Ammon's horn (tissue), 1 donor: ENCODE results near the gene AFF2.

Experiments used
- DNase-seq: peaks from one replicate; pipeline ENCODE4 v3.0.0-alpha.2; 2016; ENCODE audit warnings: low spot score

The AFF2 gene

DNA sequence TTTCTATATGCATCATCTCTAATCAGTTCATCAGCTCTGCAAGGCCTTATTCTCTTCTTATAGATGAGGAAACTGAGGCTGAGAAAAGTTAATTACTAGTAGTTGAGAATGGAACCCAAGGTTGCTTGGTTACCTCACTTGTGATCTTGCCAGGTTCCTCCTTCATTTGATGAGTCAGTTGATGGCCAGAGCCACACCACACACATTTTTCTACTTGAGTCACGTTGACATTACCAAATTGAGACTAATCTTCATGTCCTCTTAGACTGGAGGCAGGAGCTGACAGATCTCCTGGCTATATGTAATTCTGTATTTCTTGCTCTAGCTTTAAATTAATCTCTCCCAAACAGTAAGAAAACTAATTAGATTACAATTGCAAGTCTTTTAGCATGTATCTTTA lies 428.4 kb downstream of the AFF2 start:
- DNase-seq, result no peak

GRCh38 chrX:148929686-148930085 lies 429.3 kb downstream of the AFF2 start:
- DNase-seq, result no peak

DNA sequence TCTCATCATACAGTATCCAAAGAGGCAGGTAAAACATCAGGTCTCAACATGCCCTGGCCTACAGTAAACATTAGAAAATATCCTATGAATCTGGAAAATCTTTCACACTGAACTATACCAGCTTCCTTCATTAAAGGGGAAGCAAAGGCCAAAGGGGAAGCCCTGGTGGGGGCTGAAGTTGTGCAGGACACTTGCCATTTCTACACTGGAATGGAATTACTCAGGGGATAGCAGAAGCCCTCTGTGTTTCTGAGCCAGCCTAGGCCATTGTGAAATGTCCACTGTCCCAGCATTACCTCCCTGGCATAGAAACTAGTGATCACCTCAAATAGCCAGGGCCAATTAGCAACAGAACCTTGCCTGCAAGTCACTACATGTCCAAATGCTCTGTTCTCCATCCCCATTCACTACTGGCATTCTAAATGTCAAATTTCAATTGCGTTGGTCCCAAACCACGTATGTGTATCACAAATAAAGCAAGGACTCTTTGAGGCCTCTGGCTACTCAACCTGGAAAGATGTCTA lies 429.9 kb downstream of the AFF2 start:
- no peak for DNase-seq

DNA sequence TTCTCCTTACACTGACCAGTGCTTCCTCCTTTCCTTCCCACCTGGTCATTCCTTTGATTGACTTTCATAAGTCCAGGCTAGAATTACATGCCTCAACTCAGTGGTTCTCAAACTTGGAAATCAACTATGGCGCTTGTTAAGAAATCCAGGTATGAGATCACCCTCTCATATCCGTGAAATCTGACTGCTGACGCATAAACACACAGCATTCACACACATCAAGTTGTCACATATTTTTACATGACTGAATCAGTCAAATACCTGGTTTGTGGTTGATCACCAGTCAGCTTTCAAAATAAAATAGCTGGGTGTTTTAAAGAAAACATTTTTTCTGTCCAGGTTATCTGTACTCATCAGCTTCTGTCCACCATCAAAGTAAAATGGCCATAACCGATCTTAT lies 433.5 kb downstream of the AFF2 start:
- DNase-seq, result no peak

DNA sequence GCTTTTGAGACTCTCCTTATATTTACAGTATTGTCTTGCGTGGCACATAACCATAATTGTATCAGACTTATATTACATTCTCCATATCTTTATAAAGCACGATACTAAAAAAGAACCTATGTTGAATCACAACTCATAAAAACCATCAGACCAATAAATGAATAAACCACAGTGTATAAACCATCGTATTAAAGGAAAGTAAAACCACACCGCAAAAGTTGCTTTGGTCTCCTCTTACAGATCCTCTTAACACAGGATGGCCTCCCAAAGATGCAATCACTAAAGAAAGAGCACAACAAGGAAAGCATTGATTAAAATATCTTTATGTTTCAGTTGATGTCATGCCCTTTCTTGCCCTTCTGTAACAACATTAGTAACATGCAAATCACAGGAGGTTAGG lies 437.9 kb downstream of the AFF2 start:
- DNase-seq, result no peak

DNA sequence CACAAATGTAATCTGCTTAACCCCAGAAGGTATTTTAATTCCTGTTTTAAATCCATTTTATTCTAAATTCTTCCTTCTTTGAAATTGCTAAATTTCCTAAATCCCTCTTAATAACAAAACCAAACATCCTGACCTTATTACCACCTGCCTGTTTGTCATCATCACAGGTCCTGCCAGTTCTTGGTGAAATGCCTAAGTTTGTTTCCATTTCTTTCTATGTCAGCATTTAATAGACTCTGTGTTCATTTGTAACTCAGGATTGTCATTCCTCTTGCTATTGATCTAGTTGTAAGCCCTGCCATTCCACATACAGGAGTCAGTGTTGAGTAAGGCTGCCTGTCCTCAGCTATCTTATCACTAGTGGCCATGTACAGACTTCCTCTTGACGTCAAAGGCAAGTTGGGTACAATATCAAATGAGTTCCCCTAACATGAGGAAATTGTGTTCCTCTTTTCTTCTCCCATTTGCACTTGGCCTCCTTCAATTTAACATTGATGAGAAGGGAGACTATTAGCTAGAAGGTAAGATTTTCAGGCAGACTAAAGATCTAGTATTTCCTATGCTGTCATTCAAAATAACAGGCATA lies 440.1 kb downstream of the AFF2 start:
- no peak for DNase-seq

GRCh38 chrX:148942754-148943153 lies 442.3 kb downstream of the AFF2 start:
- no peak for DNase-seq

- DNase-seq, result no peak
Measured at GRCh38 chrX:148947399-148947975, 447.1 kb downstream of the AFF2 start.

DNA sequence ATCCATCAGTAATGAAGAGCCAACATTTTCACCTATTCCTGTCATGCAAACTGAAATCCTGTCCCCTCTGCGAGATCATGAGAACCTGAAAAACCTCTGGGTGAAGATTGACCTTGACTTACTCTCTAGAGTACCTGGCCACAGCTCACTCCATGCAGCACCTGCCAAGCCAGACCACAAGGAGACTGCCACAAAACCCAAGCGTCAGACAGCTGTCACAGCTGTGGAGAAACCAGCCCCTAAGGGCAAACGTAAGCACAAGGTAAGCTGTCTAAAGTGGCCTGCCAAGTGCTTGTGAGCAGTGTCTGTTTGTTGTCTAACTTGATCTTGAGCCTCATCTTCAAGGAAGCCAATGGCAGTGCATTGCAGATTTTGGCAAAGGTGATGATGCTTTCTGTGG lies 455.9 kb downstream of the AFF2 start:
- no peak for DNase-seq

DNA sequence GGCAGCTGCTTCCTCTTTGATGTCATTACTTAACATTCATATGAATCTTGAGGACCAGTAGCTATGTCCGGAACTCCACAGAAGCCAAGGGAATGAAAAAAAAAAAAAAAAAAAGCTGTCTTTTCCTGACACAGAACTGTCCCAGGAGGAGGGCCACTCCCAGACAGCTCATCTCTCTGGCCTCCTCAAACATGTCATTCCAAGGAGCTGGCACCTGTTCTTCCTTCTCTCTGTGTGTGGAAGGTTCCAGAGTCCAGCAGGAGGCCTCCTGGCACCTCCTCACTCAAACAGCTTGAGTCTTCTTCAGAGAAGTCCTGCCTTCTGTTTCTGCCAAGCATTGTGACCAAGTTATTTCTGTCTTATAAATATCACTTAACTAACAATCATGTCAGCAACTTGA lies 458.5 kb downstream of the AFF2 start:
- no peak for DNase-seq

DNA sequence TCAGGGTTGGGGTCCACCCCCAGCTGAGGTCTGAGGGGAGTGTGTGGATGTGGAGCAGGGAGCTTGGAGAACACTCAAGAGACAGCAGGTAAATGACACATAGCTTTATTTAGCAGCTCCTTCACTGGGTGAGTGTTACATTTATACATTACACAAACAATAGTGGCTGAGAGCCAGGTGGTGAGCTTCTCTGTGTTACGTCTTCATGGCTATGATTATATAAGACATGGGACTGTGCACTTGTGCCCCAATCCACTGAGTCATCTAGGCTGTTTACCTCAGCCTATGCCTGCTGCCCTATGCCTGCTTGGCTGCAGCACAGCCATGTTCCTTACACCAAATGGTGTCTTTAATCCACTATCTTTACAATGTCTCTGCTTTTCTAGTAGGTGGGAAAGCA lies 459.6 kb downstream of the AFF2 start:
- no peak for DNase-seq

GRCh38 chrX:148961985-148962384 lies 461.6 kb downstream of the AFF2 start:
- DNase-seq, result no peak

DNA sequence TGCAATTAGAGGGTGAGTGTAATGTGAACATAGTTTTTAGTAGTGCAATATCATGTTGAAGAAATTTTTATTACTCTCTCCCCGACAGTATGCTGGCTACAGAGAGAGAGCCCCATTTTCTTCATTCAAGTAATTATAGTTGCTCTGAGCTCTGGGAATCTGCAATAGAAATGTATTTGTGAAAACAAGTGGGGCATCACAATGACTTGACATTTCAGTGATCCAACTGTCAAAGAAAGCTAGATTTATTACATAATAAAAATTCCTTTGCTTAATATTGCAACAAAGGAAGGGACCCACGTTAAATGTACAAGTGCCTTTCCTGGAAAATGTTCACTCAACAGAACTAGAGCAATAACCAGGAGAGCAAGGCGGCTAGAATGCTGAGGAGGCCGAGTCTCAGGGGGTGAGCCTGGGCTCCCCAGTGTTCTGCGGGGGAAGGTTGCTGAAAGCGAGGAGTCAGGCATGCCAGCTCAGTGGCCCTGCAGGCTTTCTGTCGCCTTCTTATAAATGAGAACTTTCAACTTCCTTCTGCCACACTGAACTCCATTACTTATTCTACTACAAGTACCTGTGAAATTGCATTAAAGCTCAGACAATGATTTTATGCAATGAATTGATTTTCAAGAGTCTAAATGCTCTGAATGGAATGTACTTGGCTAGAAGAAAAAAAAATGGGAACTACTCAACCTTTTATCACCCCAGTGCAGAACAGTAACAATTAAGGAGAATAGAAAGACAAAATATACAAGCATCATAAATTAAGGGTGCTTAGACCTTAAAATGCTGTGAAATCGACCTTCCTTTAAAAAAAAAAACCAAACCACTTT lies 476.4 kb downstream of the AFF2 start:
- no peak for DNase-seq

GRCh38 chrX:148979786-148980185 lies 479.4 kb downstream of the AFF2 start:
- DNase-seq, result no peak

DNA sequence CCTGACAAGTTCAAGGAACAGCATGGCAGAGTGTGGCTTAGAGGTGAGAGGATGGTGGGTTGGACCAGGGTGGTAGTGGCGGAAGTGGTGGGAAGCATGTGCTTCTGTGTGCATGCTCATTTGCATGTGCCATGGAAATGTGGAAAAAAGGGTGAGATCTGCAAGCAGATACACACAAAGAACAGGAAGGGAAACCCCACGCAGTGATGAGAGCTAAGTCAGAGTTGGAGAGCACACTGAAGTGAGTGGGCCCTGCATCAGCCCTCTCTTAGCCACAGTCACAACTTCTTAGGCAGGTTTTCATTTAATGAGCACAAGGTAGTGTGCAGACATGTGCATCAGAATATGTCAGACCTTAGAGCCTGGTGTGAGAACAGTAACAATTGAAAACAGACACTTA lies 483.8 kb downstream of the AFF2 start:
- DNase-seq, result no peak

GRCh38 chrX:148991502-148991901 lies 491.1 kb downstream of the AFF2 start:
- no peak for DNase-seq

DNA sequence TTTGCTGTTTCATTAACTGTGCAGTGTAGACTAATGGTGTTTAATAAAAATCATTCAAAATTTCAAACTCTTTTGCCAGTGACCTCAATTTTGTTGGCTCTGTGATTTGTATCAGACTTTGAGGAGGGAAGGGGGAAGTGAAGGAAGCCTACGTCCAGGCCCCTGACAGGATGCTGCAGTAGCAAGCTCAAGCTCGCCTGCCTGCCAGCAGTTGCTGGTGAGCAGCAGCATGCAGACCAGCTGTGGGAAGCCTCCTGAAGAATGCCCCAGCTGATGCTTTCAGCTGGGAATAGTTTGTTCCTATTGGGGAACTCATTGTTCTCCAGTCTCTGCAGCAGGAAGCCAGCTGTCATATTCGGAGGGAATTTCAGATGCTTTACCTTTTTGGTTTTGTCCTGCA lies 495.2 kb downstream of the AFF2 start:
- DNase-seq, result no peak

GRCh38 chrX:149002320-149002719 lies 501.9 kb downstream of the AFF2 start:
- DNase-seq, result no peak

DNA sequence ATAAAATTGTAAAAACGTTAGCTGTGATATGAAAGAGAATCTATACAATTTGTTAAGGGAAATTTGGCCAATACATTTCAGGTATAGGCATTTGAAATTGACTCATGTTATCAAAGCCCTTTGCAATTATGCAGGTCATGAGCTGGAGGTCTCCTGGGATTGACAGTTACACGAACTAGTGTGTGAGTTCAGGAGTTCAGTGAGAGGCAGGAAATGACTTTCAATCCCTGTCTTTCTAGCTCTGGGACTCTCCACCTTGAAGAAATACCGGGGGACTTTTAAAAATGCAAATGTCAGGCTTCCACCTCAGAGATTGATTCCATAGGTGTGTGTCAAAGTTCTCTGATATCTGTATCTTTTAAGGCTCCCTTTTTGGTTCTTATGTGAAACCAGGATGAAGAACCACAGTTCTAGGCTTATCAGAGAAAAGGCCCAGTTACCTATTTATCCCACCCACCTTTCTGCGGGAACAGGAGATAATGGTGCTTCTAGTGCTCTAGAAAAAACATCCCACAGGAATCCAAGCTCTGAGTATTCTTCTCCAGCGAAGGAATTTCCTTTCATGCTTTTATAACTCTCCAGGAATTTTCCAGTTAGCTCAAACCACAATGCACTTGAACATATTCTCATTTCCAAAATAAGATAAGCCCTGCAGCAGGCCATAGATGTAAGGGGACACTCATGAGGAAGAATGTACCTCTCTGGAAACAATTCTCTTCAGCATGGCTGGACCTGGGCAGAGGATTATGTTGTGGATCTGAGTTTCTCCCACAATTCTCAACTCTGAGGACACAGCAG lies 503.6 kb downstream of the AFF2 start:
- DNase-seq, result no peak

DNA sequence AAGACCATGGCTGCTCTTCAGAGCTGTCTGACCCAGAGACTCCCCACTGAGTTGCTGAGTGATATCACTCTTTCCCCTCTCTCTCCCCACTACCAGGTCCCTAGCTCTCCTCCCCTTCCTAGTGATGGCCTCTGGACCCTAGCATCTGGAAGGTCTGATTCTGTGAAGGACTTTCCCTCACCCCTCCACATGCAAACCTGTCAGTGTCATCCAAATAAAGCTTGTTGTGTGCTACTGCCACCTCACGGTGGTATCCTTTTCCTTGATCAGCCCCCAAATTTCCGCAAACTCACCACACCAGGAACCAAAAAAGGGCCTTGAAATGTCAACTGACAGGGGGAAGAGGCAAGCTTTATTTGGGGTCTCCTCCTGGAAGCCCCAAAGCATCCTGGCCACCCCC lies 504.5 kb downstream of the AFF2 start:
- DNase-seq, result no peak

GRCh38 chrX:149006235-149006634 lies 505.8 kb downstream of the AFF2 start:
- DNase-seq, result no peak

DNA sequence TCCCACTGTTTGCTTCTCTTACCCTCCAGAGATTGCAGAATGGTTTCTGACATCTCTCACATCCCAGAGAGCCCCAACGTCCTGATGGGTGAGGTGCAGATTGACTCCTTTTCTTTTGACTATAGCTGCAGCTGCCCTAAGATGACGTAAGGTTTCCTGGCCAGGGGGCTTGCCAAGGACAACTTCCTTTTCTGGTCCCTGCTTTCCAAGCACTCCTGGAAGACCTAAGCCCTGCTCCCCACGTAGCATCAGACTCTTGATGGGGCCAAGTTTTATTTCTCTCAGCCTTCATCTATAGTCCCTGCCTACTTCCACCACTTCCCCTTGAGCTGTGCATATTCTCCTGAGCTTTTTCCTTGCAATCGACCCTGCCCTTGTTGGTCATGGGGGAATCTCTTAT lies 507.0 kb downstream of the AFF2 start:
- DNase-seq, result no peak
